Umbilical cord (tissue), 2 donors: ENCODE data around the gene ARFGAP3. TPM values are rescaled to one million over a fixed set of nuclear protein-coding genes. Genes with fewer than 3 reads are reported as not detected.
"Not testable (repeated sequence)": the region's sequence is repeated elsewhere in the genome, so short reads cannot be mapped to it uniquely, and the experiment has no call there.

Experiments
- DNase-seq: peaks from one replicate; pipeline ENCODE4 v3.0.0-alpha.2; 2015; ENCODE audit warnings: low spot score
- total RNA-seq: library from RNA; depleted of rRNA; stranded (reverse); fragments of >200 nt; gene quantifications from one replicate; pipeline ENCODE4 v1.2.3, GENCODE V29; 2014; ENCODE audit warnings: low replicate concordance; ENCODE audit not compliant: insufficient read depth

The ARFGAP3 gene
- total RNA-seq, 1 donor from 2014 or later, result 94.6 TPM

- peak; percentile 85 for DNase-seq
Measured at GRCh38 chr22:42769574-42770447, 87.3 kb downstream of the ARFGAP3 start.

GRCh38 chr22:42769238-42769573, 87.9 kb downstream of the ARFGAP3 start:
- no peak for DNase-seq

GRCh38 chr22:42768385-42769035, 88.6 kb downstream of the ARFGAP3 start:
- peak; percentile 42 for DNase-seq

- no peak for DNase-seq
Measured at GRCh38 chr22:42766860-42767259, 90.2 kb downstream of the ARFGAP3 start.

GRCh38 chr22:42764895-42765363, 92.1 kb downstream of the ARFGAP3 start:
- DNase-seq, result no peak

- DNase-seq, result no peak
Measured at GRCh38 chr22:42763965-42764480, 93.0 kb downstream of the ARFGAP3 start.

- no peak for DNase-seq
Measured at GRCh38 chr22:42760806-42761565, 96.1 kb downstream of the ARFGAP3 start.

- DNase-seq, result no peak
Measured at GRCh38 chr22:42758931-42759629, 98.0 kb downstream of the ARFGAP3 start.

GRCh38 chr22:42755553-42755952, 101.5 kb downstream of the ARFGAP3 start:
- DNase-seq, result peak; percentile 40

GRCh38 chr22:42755121-42755520, 102.0 kb downstream of the ARFGAP3 start:
- not testable (repeated sequence) for DNase-seq

- no peak for DNase-seq
Measured at GRCh38 chr22:42754658-42755057, 102.4 kb downstream of the ARFGAP3 start.

- no peak for DNase-seq
Measured at GRCh38 chr22:42752912-42753311, 104.2 kb downstream of the ARFGAP3 start.

- DNase-seq, result no peak
Measured at GRCh38 chr22:42752230-42752746, 104.8 kb downstream of the ARFGAP3 start.

- not testable (repeated sequence) for DNase-seq
Measured at GRCh38 chr22:42750421-42750820, 106.7 kb downstream of the ARFGAP3 start.

- DNase-seq, result peak; percentile 48
Measured at GRCh38 chr22:42747701-42748513, 109.2 kb downstream of the ARFGAP3 start.

Other genes with a start within 250 kb of the ARFGAP3 start
- 15.4 TPM for gene POLDIP3, start 242.4 kb downstream of the ARFGAP3 start, total RNA-seq
- 8.4 TPM for gene ATP5MGL, start 216.7 kb downstream of the ARFGAP3 start, total RNA-seq
- 43.8 TPM for gene CYB5R3, start 207.9 kb downstream of the ARFGAP3 start, total RNA-seq
- 14.2 TPM for gene A4GALT, start 136.4 kb downstream of the ARFGAP3 start, total RNA-seq
- gene PACSIN2, start 157.9 kb upstream of the ARFGAP3 start, total RNA-seq, result 77.8 TPM
- gene TTLL1, start 232.1 kb upstream of the ARFGAP3 start, total RNA-seq, result 11.8 TPM